Activated CD4-positive, alpha-beta memory T cell treated with anti-CD3 and anti-CD28 coated beads for 36 hours (primary cell): ENCODE data around the gene IRGQ. TPM values are rescaled to one million over a fixed set of nuclear protein-coding genes. Genes with fewer than 3 reads are reported as not detected.

Experiments
- CTCF ChIA-PET: fragments of 350-600 bp; sonication (Branson Sonifier 250); formaldehyde crosslinking; loops from one replicate; lab custom pipeline; 2021; ENCODE audit warnings: antibody characterized with exemption, inconsistent platforms; lab: Charles Lee
- POLR2A ChIA-PET: fragments of 350-600 bp; sonication (Branson Sonifier 250); formaldehyde crosslinking; loops from one replicate; lab custom pipeline; 2021; ENCODE audit warnings: antibody characterized with exemption; lab: Charles Lee
- DNase-seq: peaks from one replicate; pipeline ENCODE4 v3.0.0-alpha.2; 2020
- H3K27ac Mint-ChIP-seq: one replicate; pipeline ENCODE4 v1.8.0; 2021; ENCODE audit warnings: mixed read lengths
- H3K27me3 Mint-ChIP-seq: one replicate; pipeline ENCODE4 v1.8.0; 2021; ENCODE audit warnings: mixed read lengths
- H3K36me3 Mint-ChIP-seq: one replicate; pipeline ENCODE4 v1.8.0; 2021; ENCODE audit warnings: mixed read lengths
- H3K4me1 Mint-ChIP-seq: one replicate; pipeline ENCODE4 v1.8.0; 2021; ENCODE audit warnings: low read depth, mixed read lengths
- H3K4me3 Mint-ChIP-seq: one replicate; pipeline ENCODE4 v1.8.0; 2021; ENCODE audit warnings: mild to moderate bottlenecking, mixed read lengths
- H3K9me3 Mint-ChIP-seq: one replicate; pipeline ENCODE4 v1.8.0; 2021; ENCODE audit warnings: mixed read lengths
- intact Hi-C: fragments of 100-400 bp; cut with micrococcal nuclease; formaldehyde crosslinking; loops from one replicate; pipeline ENCODE4 v1.15.1; 2023
- total RNA-seq, 2 experiments: library from RNA; stranded (reverse); gene quantifications; one replicate each; pipeline ENCODE4 v1.2.3, GENCODE V29; 2021

Gene IRGQ
- total RNA-seq, 2 experiments from 2014 or later = 18.3 to 19.9 TPM

DNA sequence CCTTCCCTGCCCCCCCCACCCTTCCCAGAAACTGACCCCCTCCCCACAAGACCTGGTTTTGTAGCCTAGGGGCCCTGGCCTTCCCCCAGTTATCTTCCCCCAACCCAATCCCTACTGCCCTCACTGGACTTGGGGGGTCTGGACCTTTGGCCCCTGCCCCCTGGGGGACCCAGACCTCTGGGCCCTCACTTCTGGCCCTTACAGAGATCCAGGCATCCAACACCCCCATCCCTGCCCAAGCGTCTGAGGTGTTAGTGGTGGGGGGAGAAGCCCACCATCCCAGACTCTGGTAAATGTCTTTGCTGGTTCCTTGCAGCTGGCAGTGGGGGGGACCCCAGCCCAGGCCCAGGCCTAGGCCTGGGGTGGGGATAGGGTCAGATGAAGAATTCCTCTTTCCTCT, 27.0 kb upstream of the IRGQ start:
- intact Hi-C loops = no loop called here
- no peaks in the 10 kb centered on the region for H3K36me3 Mint-ChIP-seq
- ChIA-PET POLR2A (no interaction called here), CTCF (interaction anchor here (1.2 kb wide), 1 partner anchor 176 kb away, joined by 3 read pairs; no protein-coding TSS in a partner anchor)
- peaks cover 8% of the 10 kb centered on the region for H3K27me3 Mint-ChIP-seq
- H3K4me3 Mint-ChIP-seq = no peak overlapping the region
- no peak for DNase-seq
- no peaks in the 10 kb centered on the region for H3K9me3 Mint-ChIP-seq
- H3K27ac Mint-ChIP-seq = no peak overlapping the region
- peaks cover 22% of the 10 kb centered on the region for H3K4me1 Mint-ChIP-seq

DNA sequence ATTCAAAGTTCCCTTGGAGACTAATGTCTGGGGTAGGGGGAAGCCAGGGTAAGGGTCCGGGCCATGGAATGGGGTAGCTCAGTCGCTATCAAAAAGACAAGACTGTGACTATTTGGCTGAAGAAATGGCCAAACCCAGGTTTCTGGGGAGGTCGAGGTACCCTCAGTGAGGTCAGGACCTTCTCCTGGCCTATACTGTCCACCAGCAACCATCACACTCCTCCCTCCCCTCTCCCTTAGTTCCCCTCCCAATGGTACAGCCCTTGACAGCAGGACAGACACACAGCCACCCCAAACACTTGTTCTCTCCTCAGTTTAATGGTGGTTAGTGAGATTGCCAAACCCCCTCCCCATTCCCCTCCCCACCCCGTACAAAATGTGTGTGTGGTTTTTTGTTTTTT, 26.1 kb upstream of the IRGQ start:
- DNase-seq = no peak
- intact Hi-C loops = no loop called here
- H3K4me3 Mint-ChIP-seq = no peak overlapping the region
- no peak overlapping the region for H3K27ac Mint-ChIP-seq
- POLR2A ChIA-PET = no interaction called here
- no peaks in the 10 kb centered on the region for H3K36me3 Mint-ChIP-seq
- H3K27me3 Mint-ChIP-seq = peaks cover 6% of the 10 kb centered on the region
- CTCF ChIA-PET = no interaction called here
- peaks cover 22% of the 10 kb centered on the region for H3K4me1 Mint-ChIP-seq
- H3K9me3 Mint-ChIP-seq = no peaks in the 10 kb centered on the region

DNA sequence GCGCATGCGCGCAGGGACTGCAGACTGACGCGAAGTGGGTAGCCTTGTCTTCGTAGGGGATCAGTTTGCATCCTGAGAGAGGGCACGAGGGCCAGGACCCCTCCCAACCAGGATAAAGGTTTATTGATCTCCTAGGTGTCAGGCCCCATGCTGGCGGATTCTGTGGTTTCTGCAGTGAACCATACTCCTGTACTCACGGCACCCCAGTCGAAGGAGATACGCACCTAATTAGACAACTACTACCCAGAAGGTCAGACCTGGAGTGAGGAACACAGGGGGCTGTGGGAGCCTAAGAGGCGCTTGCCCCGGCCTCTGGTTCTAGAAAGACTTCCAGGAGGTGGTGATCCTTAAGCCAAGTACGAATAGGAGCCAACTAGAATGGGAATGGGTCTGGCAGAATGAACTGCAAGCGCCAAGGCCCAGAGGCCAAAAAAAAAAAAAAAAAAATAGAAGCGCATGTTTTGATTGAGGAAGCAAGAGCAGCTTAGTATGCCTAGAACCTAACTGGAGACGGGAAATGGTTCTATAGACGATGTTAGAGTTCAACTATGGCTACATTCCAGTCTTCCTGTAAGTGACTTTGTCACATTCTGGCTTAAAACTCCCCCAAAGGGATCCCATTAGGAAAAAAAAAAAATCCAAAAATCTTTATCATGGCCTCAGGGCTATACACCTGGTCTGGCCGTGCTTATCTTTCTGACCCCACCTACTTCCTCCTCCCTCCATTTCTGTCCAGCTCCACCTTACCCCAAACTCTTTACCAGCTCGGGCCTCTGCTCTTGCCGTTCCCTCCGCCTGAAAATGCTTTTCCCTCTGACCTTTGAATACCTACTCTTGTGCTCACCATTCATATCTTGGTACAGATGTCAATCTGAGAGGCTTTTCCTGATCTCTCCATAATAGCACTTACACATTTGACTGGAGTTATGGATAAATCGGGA, 24.4 kb upstream of the IRGQ start:
- no peak for DNase-seq
- peak overlapping the region; percentile 97 for H3K4me3 Mint-ChIP-seq
- H3K27ac Mint-ChIP-seq = peak overlapping the region; percentile 98
- ChIA-PET CTCF (interaction anchor here (0.8 kb wide), 1 partner anchor 1404 kb away, joined by 3 read pairs; no protein-coding TSS in a partner anchor), POLR2A (interaction anchor here (0.6 to 1.0 kb wide), 3 partner anchors 48 to 182 kb away, joined by 3 to 4 read pairs (median 3); no protein-coding TSS in a partner anchor)
- peaks cover 19% of the 10 kb centered on the region for H3K4me1 Mint-ChIP-seq
- intact Hi-C loops = no loop called here
- H3K36me3 Mint-ChIP-seq = no peaks in the 10 kb centered on the region
- no peaks in the 10 kb centered on the region for H3K9me3 Mint-ChIP-seq
- H3K27me3 Mint-ChIP-seq = no peaks in the 10 kb centered on the region

DNA sequence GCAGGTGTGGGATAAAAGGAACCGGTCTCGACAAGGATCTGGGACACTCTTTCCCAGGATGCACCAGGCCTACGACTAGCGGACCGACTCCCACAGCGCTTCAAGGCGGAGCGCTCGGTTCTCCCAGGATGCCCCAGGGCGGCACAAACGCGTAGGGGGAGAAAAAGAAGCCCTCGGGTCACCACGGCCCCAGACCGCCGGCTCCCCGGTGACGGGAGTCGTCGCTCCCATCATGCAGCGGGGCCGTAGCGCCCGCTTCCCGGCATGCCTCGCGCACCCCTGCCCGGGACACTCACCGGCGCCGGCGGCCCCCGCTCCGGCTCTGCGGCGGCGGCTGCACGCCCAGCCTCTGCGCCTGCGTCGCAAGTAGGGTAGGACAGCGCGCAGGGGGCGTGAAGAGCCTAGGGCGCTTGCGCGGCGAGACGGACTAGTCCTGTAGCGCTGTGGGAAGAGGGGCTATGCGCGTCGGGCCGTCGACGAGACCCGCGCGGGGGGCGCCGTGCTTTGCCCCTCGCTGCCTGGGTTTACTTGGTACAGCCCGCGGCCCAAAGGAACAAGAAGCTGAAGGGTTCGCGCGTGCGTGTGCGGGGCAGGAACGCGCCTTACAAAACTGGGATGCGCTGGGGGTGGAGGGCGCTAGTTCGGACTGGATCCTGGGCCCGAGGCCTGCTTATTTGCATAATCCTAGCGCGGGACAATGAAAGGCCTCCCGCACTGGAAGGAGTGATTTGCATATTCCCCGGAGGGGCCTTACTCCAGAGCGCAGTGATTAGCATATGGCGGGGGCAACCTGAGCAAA, 23.5 kb upstream of the IRGQ start, which contains the start of gene ZNF428:
Gene ZNF428, minus strand, starts transcription at position 368 of the 799 bp plus-strand sequence. CDS start 5,325 bp downstream, outside the sequence.
- H3K4me1 Mint-ChIP-seq = peaks cover 14% of the 10 kb centered on the region
- CTCF ChIA-PET = no interaction called here
- H3K36me3 Mint-ChIP-seq = no peaks in the 10 kb centered on the region
- intact Hi-C loops = loop anchor here (1.0 to 2.0 kb wide), 5 partner anchors 23 to 157 kb away; partner anchors contain the start of genes IRGQ, ZNF575 and ZNF576
- peak within 1 kb of the TSS; percentile 97 for H3K4me3 Mint-ChIP-seq
- POLR2A ChIA-PET = interaction anchor here (0.7 to 1.0 kb wide), 2 partner anchors 49 to 93 kb away, joined by 3 to 4 read pairs; no protein-coding TSS in a partner anchor
- peak within 1 kb of the TSS; percentile 98 for H3K27ac Mint-ChIP-seq
- H3K9me3 Mint-ChIP-seq = no peaks in the 10 kb centered on the region
- DNase-seq = peak; percentile 92
- H3K27me3 Mint-ChIP-seq = no peaks in the 10 kb centered on the region

DNA sequence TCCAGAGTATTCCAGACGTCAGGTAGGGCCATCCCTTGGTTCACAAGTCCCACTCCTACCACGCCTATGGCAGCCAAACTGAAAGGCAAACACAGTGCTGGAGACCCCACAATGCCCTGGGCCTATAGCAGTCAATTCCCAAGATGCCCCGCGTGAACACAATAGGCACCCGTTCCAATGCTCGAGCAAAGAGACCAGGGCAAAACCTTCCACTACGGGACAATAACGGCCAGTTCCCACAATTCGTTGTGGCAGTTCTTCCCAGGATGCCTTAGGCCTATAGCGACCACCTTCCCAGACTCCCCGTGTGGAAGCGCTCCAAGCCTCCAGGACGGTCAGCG, 23.0 kb upstream of the IRGQ start:
- ChIA-PET POLR2A (no interaction called here), CTCF (no interaction called here)

DNA sequence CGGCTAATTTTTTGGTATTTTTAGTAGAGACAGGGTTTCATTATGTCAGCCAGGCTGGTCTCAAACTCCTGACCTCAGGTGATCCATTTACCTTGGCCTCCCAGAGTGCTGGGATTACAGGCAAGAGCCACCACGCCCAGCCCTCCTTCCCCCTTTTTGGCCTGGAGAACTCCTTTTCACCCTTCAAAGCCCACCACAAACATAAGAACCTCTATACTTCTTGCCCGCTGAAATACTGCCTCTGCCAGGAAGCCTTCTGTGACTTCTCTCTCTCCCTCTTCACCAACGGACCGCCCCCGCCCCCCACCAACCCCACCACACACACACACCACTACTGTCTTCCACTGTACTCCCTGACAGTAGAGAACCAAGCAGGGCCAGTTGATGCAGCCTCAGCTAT, 21.0 kb upstream of the IRGQ start:
- Mint-ChIP-seq H3K4me1 (peaks cover 14% of the 10 kb centered on the region), H3K4me3 (no peak overlapping the region), H3K36me3 (peaks cover 2% of the 10 kb centered on the region), H3K9me3 (no peaks in the 10 kb centered on the region), H3K27me3 (no peaks in the 10 kb centered on the region), H3K27ac (no peak overlapping the region)
- DNase-seq = no peak
- intact Hi-C loops = no loop called here
- ChIA-PET POLR2A (no interaction called here), CTCF (interaction anchor here (1.4 kb wide), 1 partner anchor 62 kb away, joined by 4 read pairs; no protein-coding TSS in a partner anchor)

More for the DNA sequence above, 23.0 kb upstream of the IRGQ start:
- Mint-ChIP-seq H3K27ac (peak overlapping the region; percentile 98), H3K27me3 (no peaks in the 10 kb centered on the region), H3K4me1 (peaks cover 14% of the 10 kb centered on the region), H3K36me3 (no peaks in the 10 kb centered on the region), H3K9me3 (no peaks in the 10 kb centered on the region), H3K4me3 (peak overlapping the region; percentile 97)
- intact Hi-C loops = loop anchor here (1.0 to 2.0 kb wide), 5 partner anchors 23 to 156 kb away; partner anchors contain the start of genes IRGQ, ZNF575 and ZNF576
- DNase-seq = peak; percentile 75

DNA sequence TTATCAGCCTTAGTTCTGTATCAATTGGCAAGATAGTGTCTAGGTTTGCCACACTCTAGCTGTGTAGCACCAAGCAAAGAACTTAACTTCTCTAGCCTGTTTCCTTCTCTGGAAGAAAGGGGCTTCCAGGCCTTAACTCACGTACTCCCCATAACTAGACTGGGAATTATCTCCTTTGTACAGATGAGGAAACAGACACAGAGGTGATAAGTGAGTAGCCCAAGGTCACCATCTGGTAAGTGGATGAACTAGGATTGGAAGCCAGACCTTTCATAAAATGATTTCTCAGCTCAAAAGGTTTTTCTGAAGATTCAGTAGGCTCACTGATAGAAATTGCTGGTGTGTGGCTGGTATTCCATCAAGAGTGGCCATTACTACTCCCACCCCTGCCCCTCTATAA, 20.4 kb upstream of the IRGQ start:
- intact Hi-C loops = no loop called here
- peaks cover 12% of the 10 kb centered on the region for H3K4me1 Mint-ChIP-seq

DNA sequence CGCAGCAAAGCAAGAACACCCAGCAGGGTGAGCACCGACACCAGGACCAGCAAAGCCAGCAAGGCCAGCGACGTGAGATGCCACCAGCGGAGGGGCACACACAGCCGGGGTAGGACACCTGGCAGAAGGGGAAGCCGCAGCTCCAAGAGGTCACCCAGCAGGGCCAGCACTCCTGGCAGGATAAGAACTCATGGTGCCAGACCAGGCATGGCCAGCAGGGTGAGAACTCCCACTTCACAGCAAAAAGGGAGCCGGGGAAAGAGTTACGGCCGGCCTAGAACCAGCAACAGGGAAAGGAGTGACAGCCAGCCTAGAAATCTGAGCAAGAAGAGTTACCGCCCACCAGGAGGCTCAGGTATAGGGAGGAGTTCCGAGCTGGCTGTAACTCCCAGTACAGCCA, 16.4 kb upstream of the IRGQ start:
- no peaks in the 10 kb centered on the region for H3K9me3 Mint-ChIP-seq
- intact Hi-C loops = no loop called here
- no peak overlapping the region for H3K27ac Mint-ChIP-seq
- no peak for DNase-seq
- ChIA-PET POLR2A (no interaction called here), CTCF (no interaction called here)
- peaks cover 3% of the 10 kb centered on the region for H3K4me1 Mint-ChIP-seq
- H3K4me3 Mint-ChIP-seq = no peak overlapping the region
- peaks cover 6% of the 10 kb centered on the region for H3K36me3 Mint-ChIP-seq
- no peaks in the 10 kb centered on the region for H3K27me3 Mint-ChIP-seq

More for the DNA sequence above, 20.4 kb upstream of the IRGQ start:
- Mint-ChIP-seq H3K4me3 (no peak overlapping the region), H3K27me3 (no peaks in the 10 kb centered on the region), H3K9me3 (no peaks in the 10 kb centered on the region), H3K27ac (no peak overlapping the region), H3K36me3 (peaks cover 2% of the 10 kb centered on the region)
- DNase-seq = no peak
- CTCF ChIA-PET = no interaction called here
- POLR2A ChIA-PET = no interaction called here

DNA sequence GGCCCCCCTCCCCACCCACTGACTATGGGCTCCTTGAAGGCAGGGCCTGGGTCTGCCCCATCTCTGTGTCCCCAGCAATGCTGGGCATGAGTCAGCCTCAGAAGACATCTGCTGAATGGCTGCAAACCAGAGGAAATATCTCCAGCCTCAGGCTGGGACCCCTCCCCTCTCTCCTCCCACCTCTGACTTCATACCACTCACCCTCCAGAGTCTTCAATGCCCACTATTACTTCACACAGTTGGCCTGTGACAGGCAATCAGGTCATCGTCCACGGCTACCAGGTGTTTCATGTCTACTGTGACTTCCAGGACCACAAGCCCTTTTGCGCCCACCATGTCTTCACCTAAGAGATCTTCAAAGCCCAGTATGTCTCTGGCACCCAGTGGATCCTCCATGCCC, 15.9 kb upstream of the IRGQ start, which contains the start of gene SRRM5:
Gene SRRM5, plus strand, starts transcription at position 301 of the 400 bp plus-strand sequence. Its CDS starts 34 bp downstream, at position 335.
- CTCF ChIA-PET = no interaction called here
- intact Hi-C loops = no loop called here
- Mint-ChIP-seq H3K9me3 (no peaks in the 10 kb centered on the region), H3K27ac (peak within 1 kb of the TSS; percentile 30), H3K27me3 (no peaks in the 10 kb centered on the region), H3K4me1 (peaks cover 3% of the 10 kb centered on the region), H3K36me3 (peaks cover 6% of the 10 kb centered on the region), H3K4me3 (no peak within 1 kb of the TSS)
- DNase-seq = no peak
- POLR2A ChIA-PET = no interaction called here

DNA sequence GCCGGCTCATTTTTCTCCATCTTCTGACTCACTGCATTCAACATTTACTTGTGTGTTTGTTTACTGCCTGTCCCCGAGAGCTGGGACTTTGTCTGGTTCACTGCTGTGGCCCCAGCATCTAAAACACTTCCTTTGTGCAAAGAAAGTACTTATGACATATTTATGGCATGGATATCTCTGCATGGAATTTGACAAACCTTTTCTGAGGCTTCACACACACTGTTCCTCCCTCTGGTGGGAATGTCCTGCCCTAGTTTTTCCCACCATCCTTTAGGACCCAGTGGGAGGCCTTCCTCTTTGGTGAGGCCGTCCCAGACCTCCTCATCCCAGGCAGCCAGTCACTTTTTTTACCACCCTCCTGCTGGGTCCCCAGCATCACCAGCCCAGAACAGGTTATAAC, 14.6 kb upstream of the IRGQ start:
- Mint-ChIP-seq H3K9me3 (no peaks in the 10 kb centered on the region), H3K27ac (peak overlapping the region; percentile 30), H3K4me1 (peaks cover 3% of the 10 kb centered on the region), H3K27me3 (no peaks in the 10 kb centered on the region), H3K4me3 (no peak overlapping the region), H3K36me3 (peaks cover 6% of the 10 kb centered on the region)
- ChIA-PET CTCF (no interaction called here), POLR2A (no interaction called here)
- no peak for DNase-seq
- intact Hi-C loops = no loop called here

DNA sequence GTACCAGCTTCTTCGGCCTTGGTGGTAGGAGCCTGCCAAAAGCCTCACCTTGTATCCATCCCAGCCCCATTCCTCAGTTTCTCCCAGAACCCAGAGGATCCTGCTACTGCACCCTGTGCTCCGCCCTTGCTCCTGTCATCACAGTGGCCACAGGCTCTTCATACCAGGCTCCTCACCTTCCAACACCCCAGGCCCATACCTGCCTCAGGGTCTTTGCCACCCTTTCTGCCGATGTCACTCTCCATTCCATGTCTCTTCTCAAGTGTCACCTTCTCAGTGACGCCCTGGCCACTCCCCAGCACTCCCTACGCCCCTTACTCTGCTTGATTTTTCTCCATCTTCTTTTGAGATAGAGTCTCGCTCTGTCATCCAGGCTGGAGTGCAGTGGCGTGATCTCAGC, 13.9 kb upstream of the IRGQ start:
- Mint-ChIP-seq H3K27ac (no peak overlapping the region), H3K4me1 (peaks cover 3% of the 10 kb centered on the region), H3K36me3 (peaks cover 6% of the 10 kb centered on the region), H3K9me3 (no peaks in the 10 kb centered on the region), H3K27me3 (no peaks in the 10 kb centered on the region), H3K4me3 (no peak overlapping the region)
- ChIA-PET POLR2A (no interaction called here), CTCF (no interaction called here)
- DNase-seq = no peak
- intact Hi-C loops = no loop called here
